Caki2 (cell line): ENCODE data around the gene ACO2. TPM values are rescaled to one million over a fixed set of nuclear protein-coding genes. Genes with fewer than 3 reads are reported as not detected.

ENCODE experiments used
- DNase-seq: peaks from one replicate; pipeline ENCODE4 v3.0.0-alpha.2; 2015; ENCODE audit warnings: low read depth
- in situ Hi-C: cut with HindIII; loops from 2 replicates; pipeline ENCODE4 v1.10.0; 2016; ENCODE audit warnings: low sequenced_read_pairs, low pct_unique_long_range_greater_than_20kb, mixed read lengths
- total RNA-seq: library from RNA; depleted of rRNA; stranded (reverse); fragments of >200 nt; shearing (Covaris generic); gene quantifications from 2 replicates; pipeline ENCODE4 v1.2.3, GENCODE V29; 2014; ENCODE audit warnings: low replicate concordance

Gene ACO2
- total RNA-seq, 1 experiment from 2014 or later: 152 TPM

DNA sequence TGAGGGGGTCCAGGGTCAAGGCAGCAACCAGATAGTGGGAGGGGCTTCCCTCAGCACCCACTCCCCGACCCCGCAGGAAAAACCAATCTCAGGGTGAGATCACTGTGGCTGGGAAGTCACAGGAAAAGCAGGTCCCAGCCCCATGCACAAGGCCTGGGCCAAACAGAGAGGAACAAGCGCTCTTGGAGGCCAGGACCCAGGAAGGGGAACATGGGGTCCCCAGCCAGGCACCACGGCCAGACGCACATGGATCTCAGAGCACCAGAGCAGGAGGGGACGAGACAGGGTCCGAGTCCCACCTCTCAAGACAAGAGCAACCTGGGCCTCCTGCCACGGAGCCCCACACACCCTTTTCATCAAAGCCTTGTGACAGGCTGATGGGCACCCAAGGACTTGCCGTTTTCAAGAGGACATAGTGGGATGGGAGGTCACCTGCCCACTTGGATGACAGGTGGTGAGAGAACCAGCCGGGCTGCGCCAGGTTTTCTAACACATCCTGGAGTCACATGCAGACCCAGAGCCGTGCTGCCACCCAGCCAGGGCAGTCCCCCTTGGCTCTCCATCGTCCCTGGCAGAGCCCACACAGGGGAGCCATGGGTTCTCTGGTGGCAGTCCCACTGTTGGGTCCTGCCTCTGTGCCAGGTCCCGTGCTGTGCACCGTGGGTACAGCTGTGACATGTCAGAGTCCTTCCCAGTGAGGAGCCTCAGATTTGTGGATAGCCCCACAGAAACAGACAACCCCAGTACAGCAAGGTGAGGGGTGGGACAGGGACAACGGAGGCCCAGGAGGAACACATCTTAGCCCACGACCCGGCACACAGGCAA lies 62.2 kb downstream of the ACO2 start:
- no peak for DNase-seq
- in situ Hi-C loops: no loop called here

DNA sequence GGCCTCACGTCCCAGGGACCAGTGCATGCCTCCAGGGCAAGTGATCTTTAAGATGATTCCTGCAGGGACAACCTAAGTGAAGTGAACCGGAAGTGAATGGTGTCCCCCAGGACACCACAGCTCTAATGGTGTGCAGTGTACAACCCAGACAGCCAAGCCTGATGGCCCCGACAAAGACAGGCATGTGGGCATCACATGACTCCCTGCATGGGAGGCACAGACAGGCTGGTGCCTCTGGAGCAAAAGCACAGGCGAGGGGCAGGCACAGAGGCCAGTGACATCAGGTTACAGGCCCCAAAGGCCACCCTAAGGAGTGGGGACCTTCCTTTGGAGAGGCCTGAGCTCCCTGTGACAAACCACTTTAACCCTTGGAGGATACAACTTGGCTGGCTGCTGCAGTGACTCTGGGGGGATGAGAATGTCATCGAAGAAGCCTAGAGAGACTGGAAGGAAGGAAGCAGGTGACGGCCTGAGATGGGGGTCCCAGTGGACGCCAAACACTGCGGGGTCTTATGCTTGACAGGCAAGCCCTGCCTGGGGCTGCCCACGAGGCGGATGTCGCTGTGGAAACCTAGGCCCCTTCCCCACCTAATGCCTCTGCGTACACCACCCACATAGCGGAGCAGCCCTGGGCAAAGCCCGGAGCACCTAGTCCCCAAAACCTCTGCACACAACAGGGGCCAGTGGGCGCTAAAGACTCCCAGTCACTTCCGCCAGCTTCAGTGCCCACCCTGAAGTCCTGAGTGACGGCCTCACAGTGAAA lies 63.0 kb downstream of the ACO2 start:
- in situ Hi-C loops: no loop called here
- DNase-seq: no peak

DNA sequence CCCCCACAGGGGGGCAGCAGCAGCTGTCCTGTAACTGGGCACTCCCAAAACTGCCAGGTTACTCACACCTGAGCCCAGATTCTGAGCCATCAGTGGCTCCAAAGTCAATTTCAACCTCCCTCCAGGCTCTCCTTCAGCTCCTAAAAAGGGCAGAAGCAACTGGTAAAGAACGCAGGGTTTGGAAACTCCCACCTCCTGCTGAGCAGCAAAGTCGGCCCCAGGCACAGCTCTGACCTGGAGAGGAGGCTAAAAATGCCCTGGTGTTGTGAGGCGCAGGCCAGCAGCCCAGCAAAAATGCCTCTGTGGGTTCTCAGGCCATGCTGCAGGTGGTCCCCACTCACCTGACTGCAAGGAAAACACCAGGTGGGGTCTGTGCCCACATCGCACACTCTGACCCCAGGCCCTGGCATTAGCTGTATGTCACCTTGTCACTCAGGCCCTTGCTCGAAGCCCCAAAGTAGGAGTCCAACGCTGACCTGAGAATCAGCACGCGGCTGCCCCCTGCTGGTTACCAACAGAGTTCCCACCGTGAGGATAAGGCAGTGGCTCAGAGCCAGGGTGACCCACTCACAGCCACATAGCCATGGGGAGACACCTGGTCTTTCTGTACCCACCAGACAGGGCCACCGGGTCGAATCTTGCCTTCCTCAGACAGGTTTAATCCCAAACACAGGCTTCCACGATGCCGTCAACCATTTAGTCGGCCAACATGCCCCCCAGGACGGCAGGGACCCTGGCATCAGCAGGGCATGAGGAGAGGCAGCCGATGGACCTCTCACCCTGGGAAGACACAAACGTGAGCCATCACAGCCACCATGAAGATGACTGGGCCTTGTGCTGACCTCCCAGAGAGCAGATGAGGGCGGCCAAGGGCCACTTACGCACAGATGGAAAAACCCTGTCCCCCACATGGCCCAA lies 64.2 kb downstream of the ACO2 start:
- in situ Hi-C loops: no loop called here
- DNase-seq: peak; percentile 51

DNA sequence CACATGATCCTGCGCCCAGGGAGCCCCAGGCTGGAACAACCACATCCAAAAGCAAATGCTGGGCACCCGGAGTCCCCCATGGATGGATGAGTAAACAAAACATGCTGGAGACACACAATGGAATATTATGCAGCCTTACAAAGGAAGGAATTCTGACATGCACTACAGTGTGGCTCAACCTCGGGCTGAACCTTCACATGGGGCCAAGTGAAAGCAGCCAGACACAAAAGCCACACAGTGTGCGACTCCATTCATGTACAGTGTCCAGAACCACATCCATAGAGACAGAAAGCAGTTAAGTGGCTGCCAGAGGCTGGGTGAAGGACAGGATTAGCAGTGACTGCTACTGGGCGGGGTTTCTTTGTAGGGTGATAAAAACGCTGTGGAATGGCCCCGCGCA lies 65.3 kb downstream of the ACO2 start:
- in situ Hi-C loops: no loop called here
- no peak for DNase-seq

DNA sequence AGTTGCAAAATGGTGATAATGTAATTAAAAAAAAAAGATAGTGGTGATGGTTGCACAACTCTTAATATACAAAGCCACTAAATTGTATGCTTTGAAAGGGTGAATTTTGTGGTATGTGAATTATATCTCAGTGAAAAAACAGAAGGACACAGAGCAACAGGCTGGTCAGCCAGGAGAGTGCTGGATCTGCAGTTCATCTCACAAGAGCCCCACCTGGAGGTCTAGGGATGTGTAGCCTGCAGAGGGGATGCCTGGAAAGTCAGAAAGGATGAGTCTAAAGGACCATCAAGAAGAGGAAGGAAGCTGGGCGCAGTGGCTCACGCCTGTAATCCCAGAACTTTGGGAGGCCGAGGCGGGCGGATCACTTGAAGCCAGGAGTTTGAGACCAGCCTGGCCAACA lies 66.3 kb downstream of the ACO2 start:
- in situ Hi-C loops: no loop called here
- no peak for DNase-seq

DNA sequence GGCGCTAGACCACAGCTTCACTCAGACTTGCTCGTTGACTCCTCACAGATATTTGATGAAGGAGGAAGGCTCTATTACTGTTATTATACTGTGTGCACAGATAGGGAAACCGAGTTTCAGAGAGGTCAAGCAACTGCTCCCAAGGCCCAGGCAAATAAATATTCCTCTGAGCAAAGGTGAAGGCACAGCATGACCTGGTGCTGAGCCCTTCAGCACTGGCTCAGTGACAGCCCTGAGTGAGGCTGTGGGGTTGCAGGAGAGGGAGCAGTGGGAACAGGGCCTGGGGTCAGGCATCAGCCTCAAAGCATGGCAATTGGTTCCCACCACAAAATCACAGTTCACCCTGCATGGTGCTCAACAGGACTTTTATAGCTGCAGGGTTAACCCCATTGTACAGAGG lies 68.3 kb downstream of the ACO2 start:
- no peak for DNase-seq
- in situ Hi-C loops: no loop called here

DNA sequence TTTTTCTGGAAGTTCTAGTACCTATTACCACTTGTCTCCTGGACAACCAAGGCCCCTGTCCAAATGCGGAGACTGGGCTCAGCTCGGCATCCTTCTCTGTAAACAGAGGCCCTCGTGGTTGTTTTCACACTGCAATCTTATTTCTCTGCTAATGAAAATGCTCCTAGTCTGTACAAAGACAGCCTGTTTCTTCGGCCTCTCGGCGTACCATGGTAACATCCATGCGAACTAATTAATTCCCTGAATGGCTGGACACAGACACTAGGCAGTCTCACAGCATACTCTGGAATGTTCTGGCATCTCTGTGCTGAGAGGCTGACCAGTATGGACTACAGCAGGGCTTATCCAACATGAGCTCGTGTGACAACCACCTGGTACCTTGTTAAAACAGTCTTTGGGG lies 69.7 kb downstream of the ACO2 start:
- no peak for DNase-seq
- in situ Hi-C loops: no loop called here

DNA sequence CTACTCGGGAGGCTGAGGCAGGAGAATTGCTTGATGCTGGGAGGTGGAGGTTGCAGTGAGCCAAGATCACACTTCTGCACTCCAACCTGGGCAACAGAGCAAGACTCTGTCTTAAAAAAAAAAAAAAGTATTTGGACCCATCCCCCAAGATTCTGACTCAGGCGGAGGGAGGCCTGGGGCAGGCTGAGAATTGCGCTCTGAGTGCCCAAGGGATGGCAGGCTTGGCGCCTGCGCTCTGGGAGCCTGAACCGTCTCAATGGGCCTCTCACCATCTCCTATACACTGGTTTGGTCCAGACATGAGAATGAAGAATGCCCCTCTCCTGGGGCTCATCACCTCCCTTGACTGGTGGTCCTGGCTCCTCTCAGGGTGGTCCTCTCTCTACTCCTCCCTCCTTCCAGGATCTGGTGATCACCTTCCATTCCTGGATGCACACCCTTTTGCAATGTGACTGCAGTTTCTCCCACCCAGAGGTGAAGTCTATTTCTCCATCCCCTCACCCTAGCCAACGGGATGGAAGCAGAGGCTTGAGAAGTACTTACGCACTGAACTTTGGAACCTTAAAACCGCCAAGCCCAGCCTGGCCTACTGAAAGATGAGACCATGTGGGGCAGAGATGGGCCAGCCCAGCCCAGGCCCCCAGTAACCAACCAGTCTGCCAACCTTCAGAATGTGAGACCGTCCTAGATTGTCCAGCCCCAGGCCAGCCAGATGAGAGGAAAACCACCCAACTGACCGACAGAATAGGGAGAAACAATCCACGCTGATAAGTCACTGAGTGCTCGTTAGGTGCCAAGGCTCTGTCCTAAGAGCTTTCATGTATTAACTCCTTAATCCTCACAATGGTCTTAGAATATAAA lies 70.5 kb downstream of the ACO2 start:
- in situ Hi-C loops: no loop called here
- no peak for DNase-seq

DNA sequence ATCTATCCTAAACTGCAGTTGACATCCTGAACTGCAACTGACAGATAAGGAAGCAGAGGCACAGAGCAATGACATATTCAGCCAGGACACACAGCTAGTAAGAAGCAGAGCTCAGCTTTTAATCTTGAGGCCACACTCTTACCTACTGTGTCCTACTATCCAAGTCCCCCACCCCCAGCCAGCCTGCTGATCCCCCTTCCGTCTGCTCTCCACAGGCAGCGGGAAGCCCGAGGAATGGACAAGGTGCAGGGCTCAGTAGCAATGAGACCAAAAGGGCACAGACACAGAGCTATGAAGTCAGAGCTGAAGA lies 71.0 kb downstream of the ACO2 start:
- in situ Hi-C loops: no loop called here
- no peak for DNase-seq

DNA sequence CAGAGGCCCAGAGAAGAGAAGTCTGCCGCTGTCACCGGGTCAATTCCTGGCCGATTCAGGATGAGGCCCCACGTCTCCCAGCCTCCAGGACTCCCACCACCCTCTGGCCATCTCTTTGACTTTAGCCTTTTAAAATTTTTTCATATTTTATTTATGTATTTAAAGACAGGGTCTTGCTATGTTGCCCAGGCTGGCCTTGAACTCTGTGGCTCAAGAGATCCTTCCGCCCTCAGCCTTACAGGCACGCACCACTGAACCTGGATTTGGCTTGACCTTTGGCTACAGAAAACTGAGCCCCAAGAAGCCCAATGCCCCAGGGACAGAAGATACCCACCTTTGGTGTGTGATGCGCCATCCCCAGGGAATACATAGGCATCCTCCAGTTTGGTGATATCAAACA lies 71.4 kb downstream of the ACO2 start:
- in situ Hi-C loops: no loop called here
- DNase-seq: no peak

DNA sequence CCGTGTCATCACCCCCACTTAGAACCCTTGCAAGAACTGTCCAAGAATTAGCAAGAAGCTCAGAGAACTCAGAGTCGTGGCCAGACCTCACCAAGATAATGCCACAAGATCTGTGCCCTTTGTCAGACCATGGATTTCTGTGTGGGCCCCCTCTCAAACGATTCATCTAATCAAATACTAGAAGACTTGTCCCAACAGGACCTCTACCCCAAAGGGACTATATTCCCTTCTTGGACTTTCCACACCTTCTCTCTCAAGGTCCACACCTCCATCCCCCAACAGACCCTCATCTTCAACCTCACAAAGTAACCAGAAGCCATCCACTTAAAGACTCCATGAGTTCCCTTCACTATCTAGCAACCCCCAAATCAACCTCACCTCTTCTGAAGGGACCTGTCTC lies 72.6 kb downstream of the ACO2 start:
- in situ Hi-C loops: no loop called here
- DNase-seq: no peak

DNA sequence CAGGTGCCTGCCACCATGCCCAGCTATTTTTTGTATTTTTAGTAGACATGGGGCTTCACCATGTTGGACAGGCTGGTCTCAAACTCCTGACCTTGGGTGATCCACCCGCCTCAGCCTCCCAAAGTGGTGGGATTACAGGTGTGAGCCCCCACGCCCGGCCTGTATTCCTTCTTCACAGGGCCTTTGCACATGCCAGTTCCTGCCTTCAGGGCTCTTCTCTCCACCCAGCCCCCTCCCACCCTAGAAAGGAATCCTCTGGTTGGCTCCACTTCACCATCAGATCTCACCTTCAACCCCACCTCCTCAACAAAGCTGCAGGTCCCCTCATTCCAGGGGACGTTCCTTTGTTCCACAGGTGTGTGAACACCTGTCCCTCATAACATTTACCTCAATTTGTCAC lies 73.3 kb downstream of the ACO2 start:
- DNase-seq: no peak
- in situ Hi-C loops: no loop called here

DNA sequence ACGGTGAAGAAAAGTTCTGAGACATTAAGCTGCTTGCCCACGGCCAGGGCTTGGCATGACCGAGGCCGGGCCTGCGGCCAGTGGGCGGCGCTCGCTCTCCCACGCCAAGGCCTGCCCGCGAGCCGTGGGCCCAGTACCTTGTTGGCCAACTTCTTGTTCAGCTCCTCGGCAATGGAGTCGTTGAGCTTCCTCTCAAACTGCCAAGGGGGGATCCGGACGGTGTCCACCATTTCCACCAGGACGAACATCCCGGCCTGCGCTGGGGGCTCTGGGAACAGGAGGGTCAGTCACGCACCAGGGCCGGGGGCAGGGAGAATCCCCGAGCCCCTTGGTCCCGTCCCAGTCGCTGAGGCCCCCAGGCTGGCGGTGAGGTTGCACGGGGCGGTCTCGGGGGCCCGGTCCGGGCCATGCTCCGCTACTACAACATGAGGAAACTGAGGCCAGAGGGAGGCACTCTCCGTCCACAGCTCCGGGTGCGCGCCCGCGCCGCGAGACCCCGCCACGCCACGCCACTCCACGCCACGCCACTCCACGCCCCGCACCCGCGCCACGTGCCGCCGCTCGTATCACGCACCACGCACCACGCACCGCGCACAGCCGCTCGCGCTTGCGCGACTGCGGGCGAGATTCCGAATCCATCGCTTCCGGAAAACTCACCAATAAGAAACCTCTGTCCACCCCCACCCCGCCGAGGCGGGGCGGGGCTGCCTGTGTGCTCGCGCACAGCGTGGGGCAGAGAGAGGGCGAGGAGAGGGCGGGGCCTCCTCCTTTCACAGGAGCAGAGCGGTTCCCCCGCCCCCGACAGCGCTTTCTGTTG lies 75.1 kb downstream of the ACO2 start, which contains the start of gene POLR3H:
POLR3H (minus strand) TSS at position 617 of the 817 bp plus-strand sequence; CDS start at position 248, 369 bp downstream.
- in situ Hi-C loops: no loop called here
- DNase-seq: peak; percentile 99

DNA sequence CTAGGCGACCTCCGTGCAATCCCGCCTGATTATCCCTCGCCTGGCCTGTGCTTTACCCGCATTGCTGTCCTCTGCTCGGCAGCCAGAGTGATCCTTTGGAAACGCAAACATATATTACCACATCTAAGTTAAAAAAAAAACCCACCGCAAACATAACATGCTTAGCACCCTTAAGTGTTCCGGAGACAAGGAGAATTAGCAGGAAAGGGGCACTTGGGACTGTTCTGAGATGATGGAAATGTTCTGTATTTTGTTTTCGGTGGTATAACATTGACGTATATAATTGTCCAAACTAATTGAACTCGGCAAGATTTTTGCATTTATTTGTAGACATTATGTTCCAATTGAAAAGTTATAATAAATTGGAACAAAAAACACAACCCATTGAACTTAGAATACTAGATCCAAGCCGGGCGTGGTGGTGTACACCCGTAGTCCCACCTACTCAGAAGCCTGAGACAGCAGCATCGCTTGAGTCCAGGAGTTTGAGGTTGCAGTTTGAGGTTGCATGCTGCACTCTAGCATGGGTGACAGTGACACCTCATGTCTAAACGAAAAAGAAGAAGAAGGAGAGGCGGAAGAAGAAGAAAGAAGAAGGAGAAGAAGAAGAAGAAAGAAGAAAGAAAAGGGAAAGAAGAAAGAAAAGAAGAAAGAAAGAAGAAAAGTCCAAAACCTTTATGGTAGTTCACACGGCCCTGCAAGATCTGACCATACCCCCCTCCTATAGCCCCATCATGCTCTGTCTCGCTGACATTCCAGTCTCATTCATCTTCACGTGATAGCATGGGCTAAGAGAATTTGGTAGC lies 76.0 kb downstream of the ACO2 start:
- DNase-seq: no peak
- in situ Hi-C loops: no loop called here

DNA sequence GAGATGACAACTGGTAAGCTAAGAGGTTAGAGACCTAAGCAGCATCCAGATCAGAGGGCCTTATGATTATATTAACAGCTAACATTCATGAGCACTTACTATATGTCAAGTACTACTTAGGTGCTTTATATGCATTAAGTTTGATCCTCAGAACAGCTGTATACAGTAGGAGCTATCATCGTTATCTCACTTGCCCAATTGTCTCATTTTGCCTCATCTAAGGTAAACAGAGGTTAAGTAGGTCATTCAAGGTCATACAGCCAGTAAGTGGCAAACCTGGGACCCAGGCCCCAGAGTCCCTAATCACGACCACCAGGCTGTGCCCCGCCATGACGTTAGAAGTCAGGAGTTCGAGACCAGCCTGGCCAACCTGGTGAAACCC lies 79.9 kb downstream of the ACO2 start:
- no peak for DNase-seq
- in situ Hi-C loops: no loop called here

DNA sequence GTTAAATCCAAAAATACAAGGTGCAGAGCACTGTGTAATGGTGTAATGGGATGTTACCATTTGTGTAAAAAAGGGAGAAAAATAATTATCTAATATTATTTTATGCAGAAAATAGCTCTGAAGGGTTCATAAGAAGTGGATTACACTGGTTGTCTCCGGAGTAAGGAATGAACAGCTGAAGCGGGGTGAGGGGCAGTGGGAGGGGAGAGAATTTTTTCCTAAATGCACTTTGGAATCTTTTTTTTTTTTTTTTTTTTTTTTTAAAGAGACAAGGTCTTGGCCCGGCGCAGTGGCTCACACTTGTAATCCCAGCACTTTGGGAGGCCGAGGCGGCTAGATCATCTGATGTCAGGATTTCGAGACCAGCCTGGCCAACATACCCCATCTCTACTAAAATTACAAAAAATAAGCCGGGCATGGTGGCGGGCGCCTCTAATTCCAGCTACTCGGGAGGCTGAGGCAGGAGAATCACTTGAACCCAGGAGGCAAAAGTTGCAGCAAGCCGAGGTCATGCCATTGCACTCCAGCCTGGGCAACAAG lies 82.1 kb downstream of the ACO2 start:
- DNase-seq: no peak
- in situ Hi-C loops: no loop called here
